ENCODE data around the gene CTTN.

Gene CTTN

GRCh38 chr11:70477176-70477575, 78.8 kb downstream of the CTTN start:
- no peak for DNase-seq (ENCODE audit: low spot score)

GRCh38 chr11:70477609-70478008, 79.3 kb downstream of the CTTN start:
- no peak for DNase-seq (ENCODE audit: low spot score)

GRCh38 chr11:70478166-70478890, 80.0 kb downstream of the CTTN start:
- no peak for DNase-seq (ENCODE audit: low spot score)

- no peak for DNase-seq (ENCODE audit: low spot score)
Measured at GRCh38 chr11:70480711-70481110, 82.4 kb downstream of the CTTN start.

- DNase-seq (ENCODE audit: low spot score): no peak
Measured at GRCh38 chr11:70481625-70482528, 83.5 kb downstream of the CTTN start.

- DNase-seq (ENCODE audit: low spot score): no peak
Measured at GRCh38 chr11:70482529-70482917, 84.2 kb downstream of the CTTN start.

GRCh38 chr11:70483077-70483861, 84.9 kb downstream of the CTTN start:
- peak; percentile 47 for DNase-seq (ENCODE audit: low spot score)

- no peak for DNase-seq (ENCODE audit: low spot score)
Measured at GRCh38 chr11:70483917-70484316, 85.6 kb downstream of the CTTN start.

- no peak for DNase-seq (ENCODE audit: low spot score)
Measured at GRCh38 chr11:70485326-70486025, 87.1 kb downstream of the CTTN start.

- DNase-seq (ENCODE audit: low spot score): no peak
Measured at GRCh38 chr11:70486026-70486415, 87.7 kb downstream of the CTTN start.
